Measurements from ENCODE around the gene CLK2. TPM values are rescaled to one million over a fixed set of nuclear protein-coding genes. Genes with fewer than 3 reads are reported as not detected.
A peak's percentile ranks its signal among the peaks of the same experiment; 100 is the strongest.

The CLK2 gene
- total and polyA plus RNA-seq, 9 of the 15 experiments (the other 6 are each of a cell fraction or from before 2014, with no cell fraction given): 13.5 to 81.4 (median 39.6) TPM

GRCh38 chr1:155273343-155274245, at the start of gene CLK2 (continued):
- TF ChIP-seq CCNT2 (IDR thresholded peaks at IDR 0.05; ENCODE audit: borderline replicate concordance, extremely low read depth, insufficient read length, low read depth, low read length) (peak; percentile 59), ZNF449 (CRISPR knock-in tag; IDR thresholded peaks at IDR 0.05) (no peak), GABPB1 (CRISPR knock-in tag; IDR thresholded peaks at IDR 0.05) (peak; percentile 64), ATF2 (CRISPR knock-in tag; IDR thresholded peaks at IDR 0.05) (no peak), CREB5 (CRISPR knock-in tag; IDR thresholded peaks at IDR 0.05) (no peak), DDX20 (tag; IDR thresholded peaks at IDR 0.05; ENCODE audit: low read depth) (no peak), E2F3 (CRISPR knock-in tag; IDR thresholded peaks at IDR 0.05) (no peak), FOXK2 (conservative IDR thresholded peaks at IDR 0.05 in 1 of 2, IDR thresholded peaks at IDR 0.05 in 1 of 2; ENCODE audit: low read depth in 2 of 2) (peak in 1 of 2 experiments; percentile 60; a peak in 2 of 4 replicates), ZNF707 (CRISPR knock-in tag; conservative IDR thresholded peaks at IDR 0.05) (no peak), ZFP36 (IDR thresholded peaks at IDR 0.05; ENCODE audit: low read depth, low read length, partially characterized antibody) (no peak), IRF1 (CRISPR knock-in tag; IDR thresholded peaks at IDR 0.05; ENCODE audit: borderline replicate concordance) (no peak), PTBP1 (IDR thresholded peaks at IDR 0.05; ENCODE audit: low read depth, low read length) (no peak), KDM2B (CRISPR knock-in tag; IDR thresholded peaks at IDR 0.05) (no peak), ZNF121 (CRISPR knock-in tag; conservative IDR thresholded peaks at IDR 0.05) (no peak), ZNF592 (IDR thresholded peaks at IDR 0.05) (peak; percentile 76), GTF2E2 (tag; IDR thresholded peaks at IDR 0.05) (0 out of 2 replicates have a peak, but pooled peaks have one; percentile 8), GABPA (tag; conservative IDR thresholded peaks at IDR 0.05; ENCODE audit: low read depth) (peak; percentile 77)
